Stimulated activated CD4-positive, alpha-beta T cell treated with anti-CD3 and anti-CD28 coated beads, Interleukin-12 subunit alpha, Interleukin-12 subunit beta, amount 100 ng/mL, for 24 hours (primary cell): ENCODE results near the gene ALAS1.
A peak's percentile ranks its signal among the peaks of the same experiment; 100 is the strongest.

Experiments
- DNase-seq, 2 experiments: peaks; one replicate each; pipeline ENCODE4 v3.0.0-alpha.2; 2020; ENCODE audit warnings: low read depth in 2 of 2

Gene ALAS1

GRCh38 chr3:52249683-52250082 is 51.7 kb downstream of the ALAS1 start:
- DNase-seq = no peak

DNA sequence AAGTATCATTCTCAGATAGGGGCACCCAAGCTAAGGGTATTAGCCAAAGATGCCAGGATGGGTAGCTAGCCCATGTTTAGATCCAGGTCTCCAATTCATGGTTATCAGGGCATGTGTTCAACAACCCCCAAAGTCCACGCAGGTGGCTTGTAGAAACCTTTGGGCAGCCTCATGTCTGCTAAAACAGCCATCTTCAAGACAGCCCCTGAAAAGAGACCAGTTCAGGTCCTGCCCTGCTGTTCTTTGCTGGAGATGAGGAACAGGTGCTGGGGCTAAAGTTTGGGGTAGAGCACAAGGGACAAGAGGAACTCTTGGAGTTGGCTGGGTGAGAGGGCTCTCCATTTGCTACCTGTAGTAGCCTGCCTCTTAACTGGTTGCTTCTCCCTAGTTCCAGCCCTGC is 52.2 kb downstream of the ALAS1 start:
- no peak for DNase-seq

GRCh38 chr3:52253314-52254304 is 55.6 kb downstream of the ALAS1 start:
- peak; percentile 61 to 71 for DNase-seq

GRCh38 chr3:52254608-52255007 is 56.6 kb downstream of the ALAS1 start:
- no peak for DNase-seq

DNA sequence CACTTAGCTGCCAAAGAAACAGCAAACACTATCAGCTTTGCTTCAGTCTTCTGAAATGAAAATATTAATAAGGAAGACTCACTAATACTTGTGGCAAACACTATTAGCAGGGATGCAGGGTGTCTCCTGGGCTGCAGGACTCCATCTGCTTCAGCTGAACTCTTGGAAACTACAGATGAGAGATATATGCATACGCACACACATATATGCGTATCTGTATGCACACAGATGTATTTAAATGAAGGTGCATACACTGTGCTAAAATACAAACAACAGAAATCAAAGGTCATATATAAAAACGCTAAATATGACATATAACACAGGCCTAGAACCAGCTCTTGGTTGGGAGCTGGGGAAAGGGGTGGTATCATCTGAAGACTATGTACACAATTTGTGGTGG is 58.2 kb downstream of the ALAS1 start:
- no peak for DNase-seq

- no peak for DNase-seq
These were observed 58.7 kb downstream of the ALAS1 start for GRCh38 chr3:52256622-52257021.

DNA sequence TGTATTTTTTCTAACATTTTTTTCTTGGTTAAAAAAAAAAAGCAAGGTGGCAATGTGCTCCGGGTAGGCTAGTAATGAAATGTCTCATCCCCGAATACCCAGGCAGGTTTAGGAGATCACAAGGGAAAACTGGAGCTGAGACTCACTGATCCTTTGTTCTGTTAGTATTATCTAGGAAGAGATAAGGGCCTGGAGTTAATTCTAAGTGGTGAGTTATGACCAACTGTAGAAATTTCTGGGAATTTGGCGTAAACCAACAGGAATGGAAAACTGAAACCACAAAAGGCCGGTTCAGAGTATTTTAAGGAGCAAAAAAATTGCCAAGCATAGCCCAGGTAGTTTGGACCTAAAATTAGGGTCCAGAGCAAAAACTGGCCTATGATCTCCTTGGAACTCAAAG is 60.0 kb downstream of the ALAS1 start:
- no peak for DNase-seq

DNA sequence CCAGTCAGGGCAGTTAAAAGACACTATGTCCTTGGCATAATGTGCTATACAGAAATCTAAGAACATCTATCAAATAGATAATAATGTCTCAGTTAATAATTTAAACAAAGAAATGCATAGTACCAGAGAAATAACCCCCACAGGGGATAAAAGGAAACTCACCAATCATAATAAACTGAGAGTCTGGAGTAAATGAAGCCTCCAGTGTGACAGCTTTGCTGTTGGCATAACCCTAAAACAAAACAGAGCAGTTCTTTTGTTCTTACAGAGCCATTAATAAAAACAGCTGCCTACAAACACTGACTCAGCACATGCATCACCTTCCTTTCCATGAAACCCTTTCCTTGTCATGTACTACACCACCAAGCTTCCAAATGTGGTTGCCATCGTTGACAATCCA is 61.1 kb downstream of the ALAS1 start:
- DNase-seq = no peak

DNA sequence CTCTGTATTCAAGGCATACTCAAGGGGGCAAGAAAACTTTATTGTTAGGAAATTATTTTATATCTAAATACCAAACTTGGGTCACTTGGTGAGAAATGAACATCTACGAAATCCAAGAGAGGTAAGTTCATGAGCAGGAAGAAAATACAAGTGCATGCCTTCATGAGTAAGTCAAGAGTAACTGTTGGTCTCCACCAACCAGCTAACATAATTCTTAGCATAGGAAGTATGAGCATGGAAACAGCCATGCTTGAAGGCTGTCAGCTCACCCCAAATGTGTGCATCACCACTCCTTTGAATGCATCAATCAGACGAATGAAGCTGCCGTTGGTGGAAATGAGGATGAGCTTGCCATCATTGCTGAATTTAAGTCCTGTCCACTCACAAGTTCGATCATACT is 61.5 kb downstream of the ALAS1 start:
- no peak for DNase-seq

DNA sequence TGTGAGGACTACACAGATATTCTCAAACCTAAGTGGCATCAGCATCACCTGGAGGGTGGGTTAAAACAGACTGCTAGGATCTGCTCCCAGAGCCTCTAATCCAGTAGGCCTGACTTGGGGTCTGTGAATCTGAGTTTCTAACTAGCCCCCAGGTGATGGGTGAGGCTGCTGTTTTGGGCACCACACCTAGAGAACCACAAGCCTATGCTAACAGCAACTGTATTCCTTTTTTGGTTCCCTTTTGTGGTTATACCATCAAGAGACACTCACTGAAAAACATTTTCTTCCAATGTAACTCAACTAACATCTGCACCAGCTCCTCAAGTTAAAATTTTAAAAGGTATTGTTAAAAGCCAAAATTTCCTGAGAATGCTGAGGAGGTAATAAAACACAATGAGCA is 64.5 kb downstream of the ALAS1 start:
- DNase-seq = no peak
